ENCODE results near the gene SAA2. TPM values are rescaled to one million over a fixed set of nuclear protein-coding genes. Genes with fewer than 3 reads are reported as not detected.

SAA2 gene
- total RNA-seq (ENCODE audit: low replicate concordance), result not detected in 2 replicates
- long read RNA-seq, result 0 reads

GRCh38 chr11:18248561-18248960 lies at the start of gene SAA2:
TSS of gene SAA2 (minus strand) at chr11:18248668. CDS start at chr11:18248011, 657 bp downstream.
- no peak for TF ChIP-seq CTCF (conservative IDR thresholded peaks at IDR 0.05)
- H3K27me3 Mint-ChIP-seq, result peaks cover 3% of the 10 kb centered on the region
- no peak within 1 kb of the TSS for H3K27ac Mint-ChIP-seq
- no peaks in the 10 kb centered on the region for H3K4me1 Mint-ChIP-seq (ENCODE audit: unreplicated experiment)
- no peaks in the 10 kb centered on the region for H3K36me3 Mint-ChIP-seq
- no peak for DNase-seq (ENCODE audit: extremely low spot score, unreplicated experiment)
- no peak within 1 kb of the TSS for H3K4me3 Mint-ChIP-seq
- H3K9me3 Mint-ChIP-seq, result no peaks in the 10 kb centered on the region

- H3K9me3 Mint-ChIP-seq, result no peaks in the 10 kb centered on the region
- no peak overlapping the region for H3K27ac Mint-ChIP-seq
- TF ChIP-seq CTCF (conservative IDR thresholded peaks at IDR 0.05), result no peak
- no peak for DNase-seq (ENCODE audit: extremely low spot score, unreplicated experiment)
- no peaks in the 10 kb centered on the region for H3K27me3 Mint-ChIP-seq
- no peaks in the 10 kb centered on the region for H3K4me1 Mint-ChIP-seq (ENCODE audit: unreplicated experiment)
- H3K4me3 Mint-ChIP-seq, result no peak overlapping the region
- peaks cover 40% of the 10 kb centered on the region for H3K36me3 Mint-ChIP-seq
Observed at GRCh38 chr11:18295316-18295715, 46.8 kb upstream of the SAA2 start.

GRCh38 chr11:18294862-18295261 lies 46.4 kb upstream of the SAA2 start:
- Mint-ChIP-seq H3K4me1 (ENCODE audit: unreplicated experiment) (no peaks in the 10 kb centered on the region), H3K36me3 (peaks cover 39% of the 10 kb centered on the region), H3K4me3 (no peak overlapping the region), H3K9me3 (no peaks in the 10 kb centered on the region), H3K27ac (no peak overlapping the region), H3K27me3 (no peaks in the 10 kb centered on the region)
- TF ChIP-seq CTCF (conservative IDR thresholded peaks at IDR 0.05), result no peak
- no peak for DNase-seq (ENCODE audit: extremely low spot score, unreplicated experiment)

- Mint-ChIP-seq H3K36me3 (peaks cover 23% of the 10 kb centered on the region), H3K4me1 (ENCODE audit: unreplicated experiment) (no peaks in the 10 kb centered on the region), H3K4me3 (no peak overlapping the region), H3K9me3 (no peaks in the 10 kb centered on the region), H3K27me3 (no peaks in the 10 kb centered on the region), H3K27ac (no peak overlapping the region)
- TF ChIP-seq CTCF (conservative IDR thresholded peaks at IDR 0.05), result no peak
- DNase-seq (ENCODE audit: extremely low spot score, unreplicated experiment), result no peak
Observed at GRCh38 chr11:18288911-18289310, 40.4 kb upstream of the SAA2 start.

GRCh38 chr11:18285841-18286240 lies 37.4 kb upstream of the SAA2 start:
- Mint-ChIP-seq H3K36me3 (peaks cover 17% of the 10 kb centered on the region), H3K4me3 (no peak overlapping the region), H3K9me3 (no peaks in the 10 kb centered on the region), H3K27me3 (no peaks in the 10 kb centered on the region), H3K4me1 (ENCODE audit: unreplicated experiment) (no peaks in the 10 kb centered on the region), H3K27ac (no peak overlapping the region)
- DNase-seq (ENCODE audit: extremely low spot score, unreplicated experiment), result no peak
- TF ChIP-seq CTCF (conservative IDR thresholded peaks at IDR 0.05), result no peak

- Mint-ChIP-seq H3K4me1 (ENCODE audit: unreplicated experiment) (no peaks in the 10 kb centered on the region), H3K27me3 (no peaks in the 10 kb centered on the region), H3K36me3 (peaks cover 28% of the 10 kb centered on the region), H3K27ac (no peak overlapping the region), H3K4me3 (no peak overlapping the region), H3K9me3 (no peaks in the 10 kb centered on the region)
- no peak for DNase-seq (ENCODE audit: extremely low spot score, unreplicated experiment)
- no peak for TF ChIP-seq CTCF (conservative IDR thresholded peaks at IDR 0.05)
Observed at GRCh38 chr11:18282626-18283025, 34.2 kb upstream of the SAA2 start.
